Superior temporal gyrus (tissue), 1 donor: Measurements from ENCODE around the gene LRRN4CL.
"Not testable (repeated sequence)": the region's sequence is repeated elsewhere in the genome, so short reads cannot be mapped to it uniquely, and the experiment has no call there.

ENCODE experiments used
- DNase-seq: peaks from one replicate; pipeline ENCODE4 v3.0.0-alpha.2; 2016; ENCODE audit errors: extremely low spot score

The LRRN4CL gene

DNA sequence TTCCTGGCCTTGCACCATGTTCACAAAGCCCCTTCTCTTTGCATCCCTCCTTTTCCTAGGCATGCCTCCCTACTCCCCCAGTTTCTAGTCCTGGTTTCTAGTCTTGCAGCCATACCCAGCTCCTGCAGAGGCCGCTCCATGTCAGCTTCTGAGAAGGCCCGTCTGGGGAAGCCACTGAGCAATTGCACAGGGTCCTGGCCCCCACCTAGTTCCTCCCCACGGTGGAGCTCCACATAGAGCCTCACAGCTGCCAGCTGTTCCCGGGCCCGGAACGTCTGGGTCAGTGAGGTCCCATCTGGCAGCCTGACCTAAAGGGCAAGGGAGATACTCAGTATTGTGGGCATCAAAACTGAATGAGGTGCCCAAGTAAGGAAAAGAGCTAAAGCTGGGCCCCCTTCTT lies 12.6 kb downstream of the LRRN4CL start:
- no peak for DNase-seq

DNA sequence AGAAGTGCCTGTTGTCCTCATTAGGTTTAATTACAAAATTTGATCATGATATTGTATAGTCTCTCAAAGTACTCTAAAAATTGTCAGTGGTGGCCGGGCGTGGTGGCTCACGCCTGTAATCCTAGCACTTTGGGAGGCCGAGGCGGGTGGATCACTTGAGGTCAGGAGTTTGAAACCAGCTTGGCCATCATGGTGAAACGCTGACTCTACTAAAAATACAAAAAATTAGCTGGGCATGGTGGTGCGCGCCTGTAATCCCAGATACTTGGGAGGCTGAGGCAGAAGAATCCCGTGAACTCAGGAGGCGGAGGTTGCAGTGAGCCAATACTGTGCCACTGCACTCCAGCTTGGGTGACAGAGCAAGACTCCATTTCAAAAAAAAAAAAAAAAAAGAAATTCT lies 13.9 kb downstream of the LRRN4CL start:
- DNase-seq: not testable (repeated sequence)

DNA sequence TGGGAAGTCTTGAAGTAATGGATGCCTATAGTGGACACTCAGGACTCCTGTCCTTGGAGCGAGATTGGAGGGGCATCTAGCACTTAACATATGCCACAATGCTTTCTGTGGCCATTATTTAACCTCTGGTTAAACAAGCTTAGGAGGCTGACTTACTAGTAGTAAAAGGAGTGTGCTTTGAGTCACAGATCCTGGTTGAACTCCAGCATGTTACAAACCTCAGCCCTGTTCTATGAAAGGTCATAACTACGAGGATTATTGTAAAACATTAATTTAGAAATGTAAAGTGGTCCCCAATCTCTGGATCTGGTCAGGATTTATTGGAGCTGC lies 16.2 kb downstream of the LRRN4CL start:
- DNase-seq: no peak

DNA sequence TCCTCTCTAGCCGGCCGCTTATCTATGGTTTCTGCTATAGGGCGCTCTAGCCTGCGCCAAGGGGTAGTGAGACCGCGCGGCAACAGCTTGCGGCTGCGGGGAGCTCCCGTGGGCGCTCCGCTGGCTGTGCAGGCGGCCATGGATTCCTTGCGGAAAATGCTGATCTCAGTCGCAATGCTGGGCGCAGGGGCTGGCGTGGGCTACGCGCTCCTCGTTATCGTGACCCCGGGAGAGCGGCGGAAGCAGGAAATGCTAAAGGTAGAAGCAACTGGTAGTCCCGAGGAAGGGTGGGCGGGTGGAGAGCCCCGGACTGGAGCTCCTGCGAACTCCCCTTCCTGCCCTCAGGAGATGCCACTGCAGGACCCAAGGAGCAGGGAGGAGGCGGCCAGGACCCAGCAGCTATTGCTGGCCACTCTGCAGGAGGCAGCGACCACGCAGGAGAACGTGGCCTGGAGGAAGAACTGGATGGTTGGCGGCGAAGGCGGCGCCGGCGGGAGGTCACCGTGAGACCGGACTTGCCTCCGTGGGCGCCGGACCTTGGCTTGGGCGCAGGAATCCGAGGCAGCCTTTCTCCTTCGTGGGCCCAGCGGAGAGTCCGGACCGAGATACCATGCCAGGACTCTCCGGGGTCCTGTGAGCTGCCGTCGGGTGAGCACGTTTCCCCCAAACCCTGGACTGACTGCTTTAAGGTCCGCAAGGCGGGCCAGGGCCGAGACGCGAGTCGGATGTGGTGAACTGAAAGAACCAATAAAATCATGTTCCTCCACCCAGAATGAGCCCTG lies 17.5 kb downstream of the LRRN4CL start, which contains the start of the genes LBHD1 and UQCC3:
Gene LBHD1, minus strand, starts transcription at position 660 of the 782 bp plus-strand sequence. CDS start 2,236 bp downstream, outside the sequence.
Gene UQCC3, plus strand, starts transcription at position 66 of the 782 bp plus-strand sequence. Its CDS starts 73 bp downstream, at position 139.
- peak; percentile 90 for DNase-seq

DNA sequence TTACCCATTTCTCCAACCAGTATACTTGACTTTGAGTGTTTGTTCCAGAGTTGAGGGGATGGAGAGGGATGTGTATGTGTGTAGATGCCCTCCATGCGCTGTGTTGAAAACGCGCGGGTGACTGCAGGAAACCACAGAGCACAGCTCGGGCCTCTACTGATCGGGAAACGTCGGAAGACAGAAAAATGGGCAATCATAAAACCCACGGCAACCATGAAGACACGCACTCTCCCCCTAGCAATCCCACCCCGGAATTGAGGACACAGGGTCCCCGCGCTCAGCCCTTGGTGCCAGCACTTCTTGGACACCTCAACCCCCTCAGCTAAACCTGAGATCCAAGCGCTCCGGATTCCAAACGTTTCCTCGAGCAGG lies 18.1 kb downstream of the LRRN4CL start:
- no peak for DNase-seq

DNA sequence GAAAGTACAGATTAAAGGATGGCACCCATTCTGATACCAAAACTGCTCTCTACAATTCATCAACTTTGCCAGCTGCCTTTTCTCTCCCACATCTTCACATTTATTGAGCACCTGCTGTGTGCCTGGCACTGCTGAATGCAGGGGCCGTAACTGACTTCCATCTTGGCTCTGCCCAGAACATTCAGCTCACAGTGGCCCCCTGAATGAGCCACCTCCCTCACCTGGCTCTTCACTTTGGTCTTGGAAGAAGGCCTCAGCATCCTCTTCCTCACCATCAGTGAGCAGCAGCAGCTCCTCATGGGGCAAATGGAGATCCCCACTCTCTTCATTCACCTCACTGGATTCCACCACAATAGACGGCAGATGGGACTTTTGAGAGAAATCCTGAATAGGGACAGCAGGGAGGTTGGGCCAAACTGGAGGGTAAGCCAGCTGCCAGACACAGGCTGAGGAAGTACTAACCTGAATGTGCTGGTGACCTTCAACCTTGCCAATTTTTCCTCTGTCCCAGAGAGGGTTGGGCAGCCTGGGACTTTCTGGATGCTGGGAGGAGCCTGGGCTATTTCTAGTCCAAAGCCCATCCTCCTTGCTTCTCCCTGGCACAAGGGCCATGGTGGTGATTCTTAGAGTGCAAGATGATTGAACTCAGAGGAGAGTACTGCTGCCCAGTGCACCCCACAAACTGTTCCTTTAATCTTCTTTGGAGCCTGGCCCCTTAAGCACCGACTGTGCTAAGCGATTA lies 19.7 kb downstream of the LRRN4CL start:
- DNase-seq: no peak

DNA sequence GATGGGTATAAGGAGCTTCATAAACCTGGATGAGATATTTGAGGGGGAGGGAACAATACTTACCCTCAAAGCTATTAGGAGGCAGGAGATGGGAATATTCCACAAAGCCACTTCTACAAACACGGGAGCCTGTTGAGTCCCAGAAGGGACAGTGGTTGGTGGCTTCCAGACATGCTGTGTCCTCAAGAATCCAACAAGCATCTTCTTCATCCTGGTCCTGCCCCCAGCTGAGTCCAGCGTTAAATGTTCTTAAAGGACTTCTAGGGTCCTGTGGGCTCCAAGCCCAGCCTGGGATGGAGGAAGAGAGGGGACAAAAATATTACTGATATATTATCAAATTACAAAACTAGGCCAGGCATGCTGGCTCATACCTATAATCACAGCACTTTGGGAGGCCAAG lies 21.9 kb downstream of the LRRN4CL start:
- no peak for DNase-seq

DNA sequence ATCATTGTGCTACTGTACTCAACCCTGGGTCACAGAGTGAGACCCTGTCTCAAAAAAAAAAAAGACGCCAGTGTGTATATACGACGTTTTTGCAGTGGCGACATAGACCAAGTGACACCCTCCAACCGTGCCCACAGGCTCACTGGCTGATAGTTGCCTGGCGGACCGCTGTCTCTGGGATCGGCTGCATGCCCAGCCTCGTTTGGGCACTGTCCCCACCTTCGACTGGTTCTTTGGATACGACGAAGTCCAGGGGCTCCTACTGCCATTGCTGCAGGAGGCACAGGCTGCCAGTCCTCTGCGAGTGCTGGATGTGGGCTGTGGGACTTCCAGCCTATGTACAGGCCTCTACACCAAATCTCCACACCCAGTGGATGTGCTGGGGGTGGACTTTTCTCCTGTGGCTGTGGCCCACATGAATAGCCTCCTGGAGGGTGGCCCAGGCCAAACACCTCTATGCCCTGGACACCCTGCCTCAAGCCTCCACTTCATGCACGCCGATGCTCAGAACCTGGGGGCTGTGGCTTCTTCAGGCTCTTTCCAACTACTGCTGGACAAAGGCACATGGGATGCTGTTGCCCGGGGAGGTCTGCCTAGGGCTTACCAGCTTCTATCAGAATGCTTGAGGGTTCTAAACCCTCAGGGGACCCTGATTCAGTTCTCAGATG lies 22.9 kb downstream of the LRRN4CL start:
- DNase-seq: no peak

DNA sequence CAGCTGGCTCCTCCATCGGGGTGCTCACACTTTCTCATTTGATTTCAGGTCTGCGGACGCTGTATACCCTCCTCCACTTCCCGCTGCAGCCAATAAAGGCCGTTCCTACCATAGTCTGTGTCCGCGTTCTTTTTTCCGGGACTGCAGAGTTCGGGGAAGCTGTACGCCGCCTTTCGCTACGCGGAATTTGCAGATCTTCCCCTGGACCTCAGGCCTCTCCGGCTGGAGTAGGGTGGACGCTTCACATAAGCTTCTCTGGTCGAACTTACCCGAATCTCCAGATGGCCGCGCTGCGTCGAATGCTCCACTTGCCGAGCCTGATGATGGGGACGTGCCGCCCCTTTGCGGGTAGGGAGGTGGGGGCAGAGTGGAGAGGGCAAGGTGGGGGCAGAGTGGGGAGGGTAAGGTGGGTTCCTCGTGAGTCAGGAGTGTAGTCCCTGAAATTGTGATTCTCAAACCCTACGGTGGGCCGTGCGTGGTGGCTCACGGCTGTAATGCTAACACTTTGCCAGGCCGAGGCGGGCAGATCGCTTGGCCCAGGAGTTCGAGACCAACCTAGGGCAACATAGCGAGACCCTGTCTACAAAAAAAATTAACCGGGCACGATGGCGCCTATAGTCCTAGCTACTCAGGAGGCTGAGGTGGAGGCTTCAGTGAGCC lies 23.6 kb downstream of the LRRN4CL start:
- peak; percentile 69 for DNase-seq

DNA sequence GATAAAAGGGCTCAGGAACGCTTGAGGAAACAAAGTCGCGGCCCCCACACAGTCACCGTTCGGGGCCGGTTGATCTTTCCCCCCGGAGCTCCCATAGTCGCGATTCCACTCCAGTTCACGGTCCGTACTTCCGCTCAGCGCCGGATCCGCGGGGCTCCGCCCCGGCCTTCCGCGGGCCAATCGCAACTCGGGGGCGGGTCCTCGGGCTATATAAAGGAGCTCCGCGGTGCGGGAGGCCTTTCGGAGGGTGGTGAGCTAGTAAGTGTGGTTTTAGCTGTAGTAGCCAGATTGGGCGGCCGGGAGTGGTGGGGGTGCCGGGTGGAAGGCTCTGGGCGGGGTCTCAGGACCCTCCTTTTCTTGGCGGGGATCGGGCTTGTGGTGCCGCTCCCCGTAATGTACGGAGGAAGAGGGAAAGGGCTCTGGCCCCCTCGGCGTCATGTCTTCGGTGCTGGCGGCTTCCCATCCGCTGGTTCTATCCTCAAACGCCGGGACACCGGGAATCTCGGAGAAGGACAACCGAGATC lies 24.2 kb downstream of the LRRN4CL start, which contains the start of the genes C11orf98 and CSKMT:
Gene C11orf98, minus strand, starts transcription at position 136 of the 524 bp plus-strand sequence. Its CDS starts 41 bp downstream, at position 95.
Gene CSKMT, plus strand, starts transcription at position 238 of the 524 bp plus-strand sequence. CDS start 568 bp downstream, outside the sequence.
- peak; percentile 97 for DNase-seq

DNA sequence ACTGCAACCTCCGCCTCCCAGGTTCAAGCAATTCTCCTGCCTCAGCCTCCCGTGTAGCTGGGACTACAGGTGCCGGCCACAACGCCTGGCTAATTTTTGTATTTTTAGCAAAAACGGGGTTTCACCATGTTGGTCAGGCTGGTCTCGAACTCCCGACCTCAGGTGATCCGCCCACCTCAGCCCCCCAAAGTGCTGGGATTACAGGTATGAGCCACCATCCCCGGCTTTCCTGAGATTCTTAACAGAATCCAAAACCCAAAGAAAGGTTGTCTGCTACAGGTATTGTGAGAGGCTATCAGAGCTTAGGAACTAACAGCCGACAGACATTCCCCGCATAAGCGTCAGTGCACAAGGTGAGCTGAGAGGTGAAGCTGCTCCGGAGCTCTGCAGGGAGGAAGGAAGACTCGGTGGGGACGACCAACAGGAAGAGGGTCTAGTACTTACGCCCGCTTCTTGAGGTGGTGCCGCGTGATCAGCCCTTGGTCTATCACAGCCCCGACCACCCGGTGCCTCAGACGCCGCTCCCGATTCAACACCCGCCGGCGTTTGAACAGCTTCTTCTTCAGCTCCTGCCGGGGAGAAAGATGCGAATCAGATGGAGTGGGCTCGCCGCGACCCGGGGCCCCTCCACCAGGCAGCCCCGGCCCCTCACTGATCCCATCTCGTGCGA lies 24.8 kb downstream of the LRRN4CL start:
- DNase-seq: no peak

DNA sequence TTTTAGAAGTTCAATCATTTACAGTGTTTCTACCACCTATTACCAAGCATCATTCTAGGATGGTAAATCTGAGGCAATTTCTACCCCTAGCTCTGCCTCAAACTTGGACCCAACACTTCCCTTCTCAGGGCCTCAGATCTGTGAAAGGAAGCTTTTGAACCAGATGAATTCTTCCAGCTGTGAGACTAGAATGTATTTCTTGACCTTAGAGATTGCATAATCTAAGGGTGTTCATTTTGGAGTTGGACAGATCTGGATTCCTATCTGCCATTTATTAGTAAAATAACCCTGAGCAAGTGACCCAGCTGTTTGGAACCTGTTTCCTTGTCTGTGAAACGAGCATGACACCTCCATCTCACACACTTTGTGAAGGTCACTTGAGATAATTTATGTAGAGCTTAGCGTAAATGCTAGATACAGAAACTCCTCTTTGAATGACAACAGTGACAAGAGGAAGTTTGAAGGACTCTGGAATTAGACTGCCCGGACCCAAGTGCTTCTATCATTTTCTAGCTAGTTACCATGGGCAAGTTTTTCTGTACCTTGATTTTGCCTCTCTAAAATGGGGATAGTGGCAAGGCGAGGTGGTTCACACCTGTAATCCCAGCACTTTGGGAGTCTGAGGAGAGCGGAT lies 32.4 kb downstream of the LRRN4CL start:
- no peak for DNase-seq

DNA sequence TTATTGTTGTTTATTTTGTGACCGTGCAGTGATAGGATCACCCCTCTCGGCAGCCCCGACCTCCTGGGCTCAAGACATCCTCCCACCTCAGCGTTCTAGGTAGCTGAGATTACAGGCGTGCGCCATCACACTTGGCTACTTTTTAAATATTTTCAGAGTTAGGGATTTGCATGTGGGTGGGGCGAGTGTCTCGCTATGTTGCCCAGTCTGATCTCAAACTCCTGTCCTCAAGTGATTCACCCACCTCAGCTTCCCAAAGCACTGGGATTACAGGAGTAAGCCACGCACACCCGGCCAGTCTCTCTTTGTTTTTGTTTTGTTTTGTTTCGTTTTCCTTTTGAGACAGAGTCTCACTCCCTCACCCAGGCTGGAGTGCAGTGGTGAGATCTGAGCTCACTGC lies 35.0 kb downstream of the LRRN4CL start:
- DNase-seq: no peak

DNA sequence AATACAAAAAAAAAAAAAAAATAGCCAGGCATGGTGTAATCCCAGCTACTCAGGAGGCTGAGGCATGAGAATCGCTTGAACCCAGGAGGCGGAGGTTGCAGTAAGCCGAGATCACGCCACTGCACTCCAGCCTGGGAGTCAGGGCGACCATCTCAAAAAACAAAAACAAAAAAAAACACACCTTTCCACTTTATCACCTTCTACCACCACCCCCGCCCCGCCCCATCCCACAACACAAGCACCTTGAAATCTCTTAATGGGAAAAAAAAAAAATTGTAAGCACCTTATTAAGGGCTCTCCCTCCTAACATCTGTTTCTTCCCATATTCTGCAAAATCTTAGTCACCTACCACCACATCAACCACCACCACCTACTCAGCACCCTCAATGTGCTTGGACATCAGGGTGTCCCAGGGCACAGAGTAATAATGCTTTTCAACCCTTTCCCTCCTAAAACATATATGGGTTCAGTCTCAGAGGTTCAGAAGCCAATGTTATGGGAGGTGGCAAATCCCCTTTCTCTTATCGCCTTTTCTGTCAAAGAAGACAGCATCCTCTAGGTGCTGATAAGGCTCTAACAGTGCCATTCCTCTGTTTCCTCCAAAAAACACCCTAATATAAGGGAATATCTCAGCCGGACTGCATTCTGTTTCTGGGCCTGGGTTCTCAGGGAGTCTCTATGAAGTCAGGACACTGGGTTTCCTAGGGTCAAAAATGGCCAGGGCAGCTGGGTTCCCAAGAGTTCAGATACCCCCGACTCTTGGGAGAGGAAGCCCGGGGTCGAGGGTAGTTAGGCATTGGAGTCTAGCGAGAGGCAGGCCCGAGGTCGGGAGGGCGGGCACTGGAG lies 36.9 kb downstream of the LRRN4CL start:
- no peak for DNase-seq

DNA sequence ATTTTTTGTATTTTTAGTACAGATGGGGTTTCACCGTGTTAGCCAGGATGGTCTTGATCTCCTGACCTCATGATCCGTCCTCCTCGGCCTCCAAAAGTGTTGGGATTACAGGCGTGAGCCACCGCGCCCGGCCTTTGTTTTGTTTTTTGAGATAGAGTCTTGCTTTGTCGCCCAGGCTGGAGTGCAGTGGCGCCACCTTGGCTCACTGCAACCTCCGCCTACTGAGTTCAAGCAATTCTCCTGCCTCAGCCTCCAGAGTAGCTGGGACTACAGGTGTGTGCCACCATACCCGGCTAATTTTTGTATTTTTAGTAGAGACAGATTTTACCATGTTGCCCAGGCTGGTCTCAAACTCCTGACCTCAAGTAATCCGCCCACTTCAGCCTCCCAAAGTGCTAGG lies 39.0 kb downstream of the LRRN4CL start:
- DNase-seq: not testable (repeated sequence)

DNA sequence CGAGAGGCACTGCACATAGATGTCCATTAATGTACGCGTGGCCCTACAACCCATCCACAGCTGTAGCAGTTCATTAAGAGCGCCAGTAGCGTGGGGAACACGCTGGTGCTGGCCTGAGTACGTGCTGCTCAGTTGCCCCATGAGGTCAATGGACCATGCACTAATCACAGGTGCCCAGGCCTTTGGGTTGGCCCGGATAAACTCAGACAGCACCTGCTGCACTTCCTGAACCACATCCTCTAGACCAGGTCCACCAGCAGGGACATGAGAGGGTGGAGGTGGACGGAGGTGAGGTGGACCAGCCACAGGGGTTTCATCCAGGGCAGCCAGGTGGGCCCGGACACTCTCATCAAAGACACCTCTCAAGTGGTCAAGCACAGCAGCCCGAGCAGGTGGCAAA lies 39.8 kb downstream of the LRRN4CL start:
- DNase-seq: no peak

DNA sequence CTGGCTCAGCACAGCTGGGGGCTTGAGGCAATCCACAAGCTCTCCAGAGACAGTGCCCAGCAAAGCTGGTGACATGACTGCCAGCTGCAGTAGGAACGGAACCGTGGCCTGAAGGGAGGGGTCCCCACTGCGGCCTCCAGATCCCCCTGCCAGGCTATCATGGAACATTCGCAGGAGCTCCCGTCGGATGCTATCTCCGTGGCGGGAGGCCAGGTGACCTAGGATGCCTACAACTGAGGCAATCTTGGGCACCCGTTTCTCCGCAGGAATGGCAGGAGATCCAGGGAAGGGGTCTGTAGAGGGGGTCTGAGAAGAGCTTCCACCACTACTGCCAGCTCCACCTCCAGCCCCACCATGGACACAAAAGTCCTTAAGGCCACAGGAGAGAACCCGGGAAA lies 40.4 kb downstream of the LRRN4CL start:
- no peak for DNase-seq

DNA sequence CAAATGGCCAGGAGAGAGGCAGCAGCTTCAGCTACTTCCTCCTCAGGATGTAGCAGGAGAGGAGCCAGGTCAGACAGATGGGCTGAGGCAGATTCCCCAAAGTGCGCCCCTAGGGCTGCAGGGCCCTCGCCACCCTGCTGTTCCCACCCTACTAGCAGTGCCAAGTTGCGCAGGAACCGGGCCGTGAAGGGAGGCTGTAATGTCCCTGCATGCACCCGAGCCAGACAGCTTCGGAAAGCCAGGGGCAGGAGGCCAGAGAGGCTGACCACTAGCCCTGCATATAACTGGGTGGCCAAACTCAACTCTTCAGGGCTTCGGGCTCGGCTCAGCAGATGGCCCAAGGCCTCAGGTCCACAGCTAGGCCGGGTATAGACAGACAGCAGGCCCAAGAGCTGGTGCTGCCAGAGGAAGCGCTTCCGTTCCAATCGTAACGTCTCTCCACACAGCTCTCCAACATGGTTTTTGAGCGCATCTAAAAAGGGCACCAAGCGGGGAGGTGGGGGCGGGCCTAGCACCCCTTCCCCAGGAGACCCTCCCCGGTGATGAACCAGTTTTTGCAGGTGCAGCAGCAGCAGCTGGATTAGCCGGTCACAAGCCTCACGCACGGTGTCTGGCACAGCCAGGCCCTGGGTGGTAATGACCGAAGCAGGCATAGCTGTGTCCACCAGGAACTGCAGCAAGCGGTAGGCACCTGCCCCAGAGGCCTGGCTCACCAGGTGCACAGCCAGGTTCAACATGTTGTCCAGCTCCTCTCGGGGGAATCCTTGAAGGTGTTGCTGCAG lies 41.0 kb downstream of the LRRN4CL start:
- DNase-seq: no peak

DNA sequence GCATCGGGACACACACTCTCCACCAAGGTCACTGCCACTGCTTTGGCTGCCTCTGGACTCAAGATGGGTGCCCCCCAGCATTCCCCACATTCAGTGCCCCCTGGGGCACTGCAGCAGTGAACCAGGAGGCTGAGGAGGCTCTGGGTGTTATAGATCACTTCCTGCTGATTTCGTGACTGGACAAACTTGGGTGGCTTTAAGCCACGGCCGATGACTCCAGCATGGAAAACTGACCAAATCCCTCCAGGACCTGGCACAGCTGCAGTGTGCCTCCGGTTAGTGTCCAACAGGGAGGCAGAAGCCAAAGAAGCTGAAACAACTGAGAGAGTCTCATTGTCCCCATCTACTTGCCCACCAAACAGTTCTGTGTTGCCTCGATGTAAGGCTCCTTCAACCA lies 41.7 kb downstream of the LRRN4CL start:
- no peak for DNase-seq
